Measurements from ENCODE around the gene AQP12B.

DNA sequence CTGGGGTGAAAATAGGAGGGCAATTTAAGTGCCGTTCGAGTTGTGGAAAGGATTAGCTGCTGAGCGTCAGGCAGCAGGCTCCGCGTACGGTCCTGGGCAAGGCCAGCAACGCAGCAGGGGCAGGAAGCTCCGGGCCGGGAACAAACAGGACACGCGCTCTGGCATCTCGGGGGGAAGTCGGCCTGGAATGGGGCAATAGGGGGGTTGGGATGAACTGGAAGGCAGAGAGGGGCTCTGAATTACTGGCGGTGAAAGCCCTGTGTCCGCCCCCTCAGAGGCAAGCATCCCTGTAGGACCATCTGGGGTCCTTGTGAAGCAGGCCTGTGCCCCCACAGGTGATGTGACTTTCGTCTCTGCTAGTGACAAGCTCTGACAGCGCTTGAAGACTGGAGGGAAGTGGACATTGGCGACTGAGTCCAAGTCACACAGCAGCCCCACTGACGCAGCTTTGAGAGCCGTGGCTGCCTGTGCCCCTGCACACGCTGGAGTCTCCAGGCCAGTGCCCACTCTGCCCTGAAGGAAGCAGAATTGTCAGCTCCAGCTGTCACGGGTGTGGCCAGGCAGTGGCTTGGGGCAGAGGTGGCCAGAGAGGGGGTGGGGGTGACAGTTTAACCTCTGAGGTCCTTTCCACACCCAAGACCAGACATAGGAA is 35.1 kb downstream of the AQP12B start:
- TF ChIP-seq, protein P1, sequence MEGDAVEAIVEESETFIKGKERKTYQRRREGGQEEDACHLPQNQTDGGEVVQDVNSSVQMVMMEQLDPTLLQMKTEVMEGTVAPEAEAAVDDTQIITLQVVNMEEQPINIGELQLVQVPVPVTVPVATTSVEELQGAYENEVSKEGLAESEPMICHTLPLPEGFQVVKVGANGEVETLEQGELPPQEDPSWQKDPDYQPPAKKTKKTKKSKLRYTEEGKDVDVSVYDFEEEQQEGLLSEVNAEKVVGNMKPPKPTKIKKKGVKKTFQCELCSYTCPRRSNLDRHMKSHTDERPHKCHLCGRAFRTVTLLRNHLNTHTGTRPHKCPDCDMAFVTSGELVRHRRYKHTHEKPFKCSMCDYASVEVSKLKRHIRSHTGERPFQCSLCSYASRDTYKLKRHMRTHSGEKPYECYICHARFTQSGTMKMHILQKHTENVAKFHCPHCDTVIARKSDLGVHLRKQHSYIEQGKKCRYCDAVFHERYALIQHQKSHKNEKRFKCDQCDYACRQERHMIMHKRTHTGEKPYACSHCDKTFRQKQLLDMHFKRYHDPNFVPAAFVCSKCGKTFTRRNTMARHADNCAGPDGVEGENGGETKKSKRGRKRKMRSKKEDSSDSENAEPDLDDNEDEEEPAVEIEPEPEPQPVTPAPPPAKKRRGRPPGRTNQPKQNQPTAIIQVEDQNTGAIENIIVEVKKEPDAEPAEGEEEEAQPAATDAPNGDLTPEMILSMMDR (IDR thresholded peaks at IDR 0.05), result no peak
- TF ChIP-seq POLR2AphosphoS5 (IDR thresholded peaks at IDR 0.05), result no peak
